HG03139 (cell line): ENCODE measurements around the gene USP1.

ENCODE experiments used
- ATAC-seq: cut with Tn5 transposase; IDR thresholded peaks from one replicate; pipeline ENCODE4 v1.9.1; 2021; ENCODE audit not compliant: unreplicated experiment

The USP1 gene

GRCh38 chr1:62426237-62426636, 10.6 kb upstream of the USP1 start:
- ATAC-seq, result no peak

- ATAC-seq, result no peak
Observed at GRCh38 chr1:62426794-62427193, 10.1 kb upstream of the USP1 start.

GRCh38 chr1:62428351-62428750, 8.5 kb upstream of the USP1 start:
- no peak for ATAC-seq

GRCh38 chr1:62429581-62429980, 7.3 kb upstream of the USP1 start:
- ATAC-seq, result no peak

- ATAC-seq, result no peak
Observed at GRCh38 chr1:62433861-62434617, 2.8 kb upstream of the USP1 start.

GRCh38 chr1:62434618-62435001, 2.2 kb upstream of the USP1 start:
- ATAC-seq, result no peak

- ATAC-seq, result no peak
Observed at GRCh38 chr1:62435231-62436038, 1.4 kb upstream of the USP1 start.

GRCh38 chr1:62436039-62436465, 797 bp upstream of the USP1 start:
- peak; percentile 59 for ATAC-seq

- no peak for ATAC-seq
Observed at GRCh38 chr1:62437273-62437940, 558 bp downstream of the USP1 start.

GRCh38 chr1:62438163-62438562, 1.3 kb downstream of the USP1 start:
- no peak for ATAC-seq

GRCh38 chr1:62439652-62440371, 3.0 kb downstream of the USP1 start:
- peak; percentile 26 for ATAC-seq

- ATAC-seq, result no peak
Observed at GRCh38 chr1:62444701-62445100, 7.9 kb downstream of the USP1 start.

GRCh38 chr1:62448221-62448933, 11.5 kb downstream of the USP1 start:
- no peak for ATAC-seq

- ATAC-seq, result no peak
Observed at GRCh38 chr1:62450301-62450700, 13.5 kb downstream of the USP1 start.

GRCh38 chr1:62452951-62453350, 16.1 kb downstream of the USP1 start:
- ATAC-seq, result no peak

GRCh38 chr1:62457955-62458354, 21.1 kb downstream of the USP1 start:
- no peak for ATAC-seq

GRCh38 chr1:62462370-62462769, 25.5 kb downstream of the USP1 start:
- ATAC-seq, result no peak

GRCh38 chr1:62467092-62467491, 30.2 kb downstream of the USP1 start:
- no peak for ATAC-seq

- ATAC-seq, result no peak
Observed at GRCh38 chr1:62476525-62477219, 39.8 kb downstream of the USP1 start.

GRCh38 chr1:62481681-62482080, 44.8 kb downstream of the USP1 start:
- no peak for ATAC-seq
